Omental fat pad (tissue), 4 donors: ENCODE results near the gene AKAP13. TPM values are rescaled to one million over a fixed set of nuclear protein-coding genes. Genes with fewer than 3 reads are reported as not detected.

Source experiments
- ATAC-seq: fragments of 150-250 bp; one replicate; pipeline ENCODE4 v1.9.1; 2016; ENCODE audit warnings: mild to moderate bottlenecking, moderate library complexity; ENCODE audit not compliant: low FRiP score
- DNase-seq: peaks from one replicate; pipeline ENCODE4 v3.0.0-alpha.2; 2019; ENCODE audit warnings: low spot score
- CTCF ChIP-seq, 3 donors: fragments of 450-650 bp; IDR thresholded peaks; one replicate each; pipeline ENCODE4 v1.5.1; 2016 to 2017; ENCODE audit warnings: antibody characterized with exemption in 3 of 3, mild to moderate bottlenecking in 3 of 3, moderate library complexity in 2 of 3
- total RNA-seq, 4 donors: library from RNA; depleted of rRNA; stranded (reverse); fragments of >200 nt; gene quantifications; one replicate each; pipeline ENCODE4 v1.1.0, GENCODE V29; 2016

The AKAP13 gene
- total RNA-seq, 4 donors from 2014 or later = 162 to 301 (median 216) TPM

GRCh38 chr15:85402195-85402881, 21.9 kb downstream of the AKAP13 start:
- DNase-seq (no peak), ATAC-seq (no peak)
- TF ChIP-seq CTCF (IDR thresholded peaks at IDR 0.05) = no peak

GRCh38 chr15:85403745-85404144, 23.3 kb downstream of the AKAP13 start:
- ATAC-seq (no peak), DNase-seq (no peak)
- TF ChIP-seq CTCF (IDR thresholded peaks at IDR 0.05) = no peak

- no peak for DNase-seq
- no peak for ATAC-seq
- no peak for TF ChIP-seq CTCF (IDR thresholded peaks at IDR 0.05)
Measured at GRCh38 chr15:85404176-85404917, 23.9 kb downstream of the AKAP13 start.

GRCh38 chr15:85404918-85405866, 24.8 kb downstream of the AKAP13 start:
- DNase-seq (no peak), ATAC-seq (no peak)
- no peak for TF ChIP-seq CTCF (IDR thresholded peaks at IDR 0.05)

GRCh38 chr15:85406916-85407315, 26.5 kb downstream of the AKAP13 start:
- TF ChIP-seq CTCF (IDR thresholded peaks at IDR 0.05) = no peak
- ATAC-seq (no peak), DNase-seq (no peak)

- no peak for DNase-seq
- TF ChIP-seq CTCF (IDR thresholded peaks at IDR 0.05) = no peak
- peak; percentile 63 for ATAC-seq
Measured at GRCh38 chr15:85407421-85408269, 27.2 kb downstream of the AKAP13 start.
